Keratinocyte (primary cell): ENCODE results near the gene SSX4B. TPM values are rescaled to one million over a fixed set of nuclear protein-coding genes. Genes with fewer than 3 reads are reported as not detected.
"Not testable (repeated sequence)": the region's sequence is repeated elsewhere in the genome, so short reads cannot be mapped to it uniquely, and the experiment has no call there.

ENCODE experiments used
- DNase-seq: peaks from one replicate; pipeline ENCODE4 v3.0.0-alpha.2; 2011; ENCODE audit warnings: low read depth, missing footprints, low spot score
- FAIRE-seq: peaks from 2 replicates; lab custom pipeline; 2011; peaks lifted over from hg19 to GRCh38; lab: Jason Lieb, UNC
- H2AFZ ChIP-seq: 2 replicates; pipeline ENCODE4 v1.6.0; 2012; ENCODE audit warnings: low read length, control low read depth, inconsistent platforms; ENCODE audit not compliant: control insufficient read depth
- H3K27ac ChIP-seq: 2 replicates; pipeline ENCODE4 v1.5.1; 2011; ENCODE audit warnings: low read length; ENCODE audit not compliant: control insufficient read depth, insufficient read depth
- H3K27me3 ChIP-seq: 3 replicates; pipeline ENCODE4 v1.6.0; 2011; ENCODE audit warnings: low read length; ENCODE audit not compliant: control insufficient read depth, insufficient read depth; ENCODE audit errors: extremely low read depth
- H3K36me3 ChIP-seq, 2 experiments: 2 replicates in 1 of 2; 3 replicates in 1 of 2; pipeline ENCODE4 v1.5.1; 2011; ENCODE audit warnings: low read length in 2 of 2, mild to moderate bottlenecking in 1 of 2; ENCODE audit not compliant: control insufficient read depth in 2 of 2, insufficient read depth in 2 of 2; ENCODE audit errors: extremely low read depth in 1 of 2
- H3K4me1 ChIP-seq: 3 replicates; pipeline ENCODE4 v1.5.1; 2011; ENCODE audit warnings: low read length; ENCODE audit not compliant: control insufficient read depth, insufficient read depth; ENCODE audit errors: extremely low read depth
- H3K4me2 ChIP-seq: 3 replicates; pipeline ENCODE4 v1.6.0; 2011; ENCODE audit warnings: low read depth, low read length; ENCODE audit not compliant: control insufficient read depth, insufficient read depth; ENCODE audit errors: extremely low read depth
- H3K4me3 ChIP-seq, 3 experiments: fragments of 200-600 bp in 1 of 3; sonication (generic) in 1 of 3; 2 replicates in 2 of 3; 3 replicates in 1 of 3; pipeline ENCODE4 v1.5.1; 2011 to 2016; ENCODE audit warnings: low read length in 3 of 3, mild to moderate bottlenecking in 3 of 3, control low read depth in 2 of 3, inconsistent platforms in 1 of 3, low read depth in 1 of 3, mixed read lengths in 1 of 3, mixed run types in 1 of 3, moderate library complexity in 1 of 3; ENCODE audit not compliant: control insufficient read depth in 2 of 3, insufficient read depth in 2 of 3; ENCODE audit errors: extremely low read depth in 1 of 3
- H3K79me2 ChIP-seq: 2 replicates; pipeline ENCODE4 v1.6.0; 2012; ENCODE audit warnings: low read length; ENCODE audit not compliant: control insufficient read depth, insufficient read depth
- H3K9ac ChIP-seq: 3 replicates; pipeline ENCODE4 v1.6.0; 2011; ENCODE audit warnings: low read length; ENCODE audit not compliant: control insufficient read depth, insufficient read depth; ENCODE audit errors: extremely low read depth
- H3K9me1 ChIP-seq: 3 replicates; pipeline ENCODE4 v1.6.0; 2011; ENCODE audit warnings: low read length; ENCODE audit not compliant: control insufficient read depth, insufficient read depth; ENCODE audit errors: extremely low read depth
- H3K9me3 ChIP-seq: 2 replicates; pipeline ENCODE4 v1.5.1; 2012; ENCODE audit warnings: low read depth, low read length; ENCODE audit not compliant: control insufficient read depth
- H4K20me1 ChIP-seq: 3 replicates; pipeline ENCODE4 v1.6.0; 2011; ENCODE audit warnings: low read length; ENCODE audit not compliant: control insufficient read depth, insufficient read depth; ENCODE audit errors: extremely low read depth
- dilution Hi-C: fragments of 300-500 bp; cut with MboI; formaldehyde crosslinking; loops from one replicate; pipeline ENCODE4 v1.7.0; 2020; ENCODE audit warnings: low sequenced_read_pairs; ENCODE audit not compliant: extremely low pct_ligation_motif_present
- polyA plus RNA-seq, 5 experiments: library from polyadenylated mRNA; depleted of rRNA in 3 of 5; stranded (reverse) in 3 of 5; stranded (forward) in 1 of 5; unstranded in 1 of 5; fragments of >200 nt; gene quantifications; 1 replicate in 1 of 5; 2 replicates in 3 of 5; 3 replicates in 1 of 5; pipeline versions ENCODE4 v1.2.1 to v1.2.3, GENCODE V29; 2011 to 2012; ENCODE audit warnings: missing spikeins in 2 of 5, low read depth in 1 of 5, low replicate concordance in 1 of 5

Gene SSX4B
- polyA plus RNA-seq, 1 donor (not counting 4 experiments of a cell fraction or from before 2014, with no cell fraction given) = not detected

- H3K27ac ChIP-seq, H3K4me1 ChIP-seq, H3K4me3 ChIP-seq, DNase-seq, H3K27me3 ChIP-seq, H2AFZ ChIP-seq, H3K4me2 ChIP-seq, FAIRE-seq, H3K9me3 ChIP-seq, H3K79me2 ChIP-seq, H3K9ac ChIP-seq, H4K20me1 ChIP-seq, H3K9me1 ChIP-seq, dilution Hi-C loops, H3K36me3 ChIP-seq: not testable (repeated sequence)
These were observed 28.5 kb downstream of the SSX4B start, which contains the start of gene SSX4 for GRCh38 chrX:48383239-48383638. Gene SSX4 (plus strand): TSS chrX:48383539. CDS start chrX:48384054, 515 bp downstream.

- dilution Hi-C loops, H3K4me3 ChIP-seq, H3K36me3 ChIP-seq, H3K79me2 ChIP-seq, H4K20me1 ChIP-seq, FAIRE-seq, H3K9ac ChIP-seq, H3K4me2 ChIP-seq, H2AFZ ChIP-seq, H3K4me1 ChIP-seq, DNase-seq, H3K27ac ChIP-seq, H3K9me1 ChIP-seq, H3K27me3 ChIP-seq, H3K9me3 ChIP-seq: not testable (repeated sequence)
These were observed 41.4 kb downstream of the SSX4B start for GRCh38 chrX:48370408-48370807.

GRCh38 chrX:48367717-48368408 is 43.9 kb downstream of the SSX4B start:
- H3K9me3 ChIP-seq, H2AFZ ChIP-seq, FAIRE-seq, H3K36me3 ChIP-seq, DNase-seq, H4K20me1 ChIP-seq, H3K9ac ChIP-seq, H3K27ac ChIP-seq, H3K4me2 ChIP-seq, H3K4me3 ChIP-seq, H3K9me1 ChIP-seq, H3K79me2 ChIP-seq, H3K4me1 ChIP-seq, dilution Hi-C loops, H3K27me3 ChIP-seq: not testable (repeated sequence)

- H3K27ac ChIP-seq, H3K79me2 ChIP-seq, H3K9me3 ChIP-seq, H3K27me3 ChIP-seq, FAIRE-seq, H3K9me1 ChIP-seq, H3K4me3 ChIP-seq, DNase-seq, H4K20me1 ChIP-seq, H3K4me2 ChIP-seq, H2AFZ ChIP-seq, dilution Hi-C loops, H3K4me1 ChIP-seq, H3K9ac ChIP-seq, H3K36me3 ChIP-seq: not testable (repeated sequence)
These were observed 52.5 kb downstream of the SSX4B start for GRCh38 chrX:48359281-48359680.
